SU-DHL-6 (cell line): Measurements from ENCODE around the gene ADAM20.

Experiments used
- H2AFZ ChIP-seq: fragments of 200-600 bp; sonication (generic); 2 replicates; pipeline ENCODE4 v1.6.1; 2014; ENCODE audit warnings: low read depth, mild to moderate bottlenecking, moderate library complexity, mixed read lengths, antibody characterized with exemption, low read length; ENCODE audit not compliant: severe bottlenecking
- H3F3A ChIP-seq: fragments of 200-600 bp; shearing (Covaris generic); 2 replicates; pipeline ENCODE4 v1.6.0; 2016; ENCODE audit warnings: antibody characterized with exemption, mild to moderate bottlenecking; ENCODE audit not compliant: insufficient read depth
- H3K27ac ChIP-seq: fragments of 200-600 bp; sonication (generic); 2 replicates; pipeline ENCODE4 v1.5.1; 2016; ENCODE audit warnings: low read depth, mild to moderate bottlenecking, low read length, moderate library complexity, mixed read lengths
- H3K27me3 ChIP-seq: fragments of 200-600 bp; sonication (generic), shearing (Covaris generic); 2 replicates; pipeline ENCODE4 v1.6.0; 2014; ENCODE audit warnings: mild to moderate bottlenecking, low read length
- H3K36me3 ChIP-seq: fragments of 200-600 bp; sonication (generic); 2 replicates; pipeline ENCODE4 v1.6.1; 2014; ENCODE audit warnings: mild to moderate bottlenecking, low read length, mixed read lengths
- H3K4me2 ChIP-seq: fragments of 300-600, 200-600 bp; shearing (Covaris generic), sonication (generic); 2 replicates; pipeline ENCODE4 v1.6.0; 2014; ENCODE audit warnings: low read length, low read depth, mild to moderate bottlenecking; ENCODE audit not compliant: poor library complexity, severe bottlenecking
- H3K4me3 ChIP-seq: fragments of 200-600 bp; sonication (generic); 2 replicates; pipeline ENCODE4 v1.5.1; 2014; ENCODE audit warnings: antibody characterized with exemption, low read length, mild to moderate bottlenecking, mixed read lengths; ENCODE audit not compliant: insufficient read depth, poor library complexity, severe bottlenecking
- H3K79me2 ChIP-seq: fragments of 200-600 bp; sonication (generic); 2 replicates; pipeline ENCODE4 v1.6.1; 2014; ENCODE audit warnings: mild to moderate bottlenecking, low read length, moderate library complexity; ENCODE audit not compliant: insufficient read depth
- H3K9ac ChIP-seq: fragments of 200-600 bp; sonication (generic); 2 replicates; pipeline ENCODE4 v1.7.0; 2014; ENCODE audit warnings: mild to moderate bottlenecking, low read length
- H3K9me2 ChIP-seq: fragments of 200-600 bp; sonication (generic); replicated peaks from 2 replicates; pipeline ENCODE4 v1.6.1; 2014; ENCODE audit warnings: low read length; ENCODE audit not compliant: insufficient read depth
- H3K9me3 ChIP-seq: fragments of 200-600 bp; sonication (generic); 2 replicates; pipeline ENCODE4 v1.6.1; 2014; ENCODE audit warnings: low read length, mixed read lengths; ENCODE audit not compliant: insufficient read depth
- H4K20me1 ChIP-seq: fragments of 200-600 bp; sonication (generic); 2 replicates; pipeline ENCODE4 v1.6.1; 2014; ENCODE audit warnings: low read depth, mild to moderate bottlenecking, antibody characterized with exemption, low read length, moderate library complexity, mixed read lengths
- CTCF ChIP-seq: fragments of 200-600 bp; sonication (generic); IDR thresholded peaks from one replicate; pipeline ENCODE4 v1.5.1; 2017; ENCODE audit warnings: antibody characterized with exemption, mild to moderate bottlenecking, low read length, moderate library complexity; ENCODE audit not compliant: insufficient read depth, poor library complexity, severe bottlenecking
- EZH2phosphoT487 ChIP-seq: fragments of 200-600 bp; sonication (generic), shearing (Covaris generic); conservative IDR thresholded peaks from 2 replicates; pipeline ENCODE4 v1.6.1; 2018; ENCODE audit warnings: mild to moderate bottlenecking, antibody characterized with exemption, low read length, moderate library complexity, mixed read lengths

Gene ADAM20

GRCh38 chr14:70536830-70537229 lies 2.0 kb upstream of the ADAM20 start:
- Histone ChIP-seq H3K9me2 (no peaks in the 10 kb centered on the region), H3K79me2 (no peaks in the 10 kb centered on the region), H3K4me3 (no peak overlapping the region), H3K27me3 (no peaks in the 10 kb centered on the region), H3K9me3 (no peaks in the 10 kb centered on the region), H3K9ac (no peak overlapping the region), H2AFZ (no peak overlapping the region), H3F3A (no peaks in the 10 kb centered on the region), H3K36me3 (no peaks in the 10 kb centered on the region), H4K20me1 (no peaks in the 10 kb centered on the region), H3K4me2 (no peak overlapping the region), H3K27ac (no peak overlapping the region)
- TF ChIP-seq CTCF (no peak), EZH2phosphoT487 (no peak)

GRCh38 chr14:70530417-70530816 lies 4.4 kb downstream of the ADAM20 start:
- Histone ChIP-seq H2AFZ (no peak overlapping the region), H3K79me2 (no peaks in the 10 kb centered on the region), H3K9ac (no peak overlapping the region), H3K9me3 (no peaks in the 10 kb centered on the region), H3K36me3 (no peaks in the 10 kb centered on the region), H3K4me2 (no peak overlapping the region), H3K27me3 (no peaks in the 10 kb centered on the region), H3K4me3 (no peak overlapping the region), H3F3A (no peaks in the 10 kb centered on the region), H4K20me1 (no peaks in the 10 kb centered on the region), H3K27ac (no peak overlapping the region), H3K9me2 (no peaks in the 10 kb centered on the region)
- no peak for TF ChIP-seq EZH2phosphoT487
- no peak for TF ChIP-seq CTCF

DNA sequence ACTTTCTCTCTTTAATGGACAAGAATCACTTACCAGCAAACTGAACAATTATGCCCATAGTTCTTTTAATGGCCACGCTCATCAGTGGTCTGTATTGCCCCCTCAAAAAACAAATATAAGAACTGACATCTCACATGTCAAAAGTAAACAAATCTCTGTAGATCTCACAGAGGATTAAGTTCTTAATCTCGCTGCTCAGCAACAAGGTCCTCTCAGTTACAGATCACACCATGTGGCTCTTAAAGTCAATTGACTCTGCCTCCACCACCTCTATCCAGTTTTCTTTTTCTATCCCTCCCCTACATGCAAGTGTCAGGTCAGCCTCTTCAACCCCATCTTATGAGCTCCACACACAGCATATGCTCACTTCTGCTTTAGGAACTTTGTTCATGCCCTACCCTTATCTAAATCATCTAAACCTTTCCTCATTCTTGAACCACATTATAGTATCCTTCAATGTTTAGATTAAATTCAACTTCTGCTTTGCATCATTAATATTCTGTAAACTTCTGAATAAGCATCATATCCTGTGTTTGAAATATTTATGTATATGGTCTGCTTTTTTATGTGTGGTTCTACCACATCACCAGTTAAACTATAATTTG lies 7.2 kb downstream of the ADAM20 start:
- Histone ChIP-seq H3F3A (no peaks in the 10 kb centered on the region), H3K9me3 (no peaks in the 10 kb centered on the region), H3K27ac (no peak overlapping the region), H4K20me1 (no peaks in the 10 kb centered on the region), H3K79me2 (no peaks in the 10 kb centered on the region), H3K4me3 (no peak overlapping the region), H2AFZ (no peak overlapping the region), H3K36me3 (no peaks in the 10 kb centered on the region), H3K27me3 (no peaks in the 10 kb centered on the region), H3K9me2 (no peaks in the 10 kb centered on the region), H3K9ac (no peak overlapping the region), H3K4me2 (no peak overlapping the region)
- TF ChIP-seq EZH2phosphoT487 (no peak), CTCF (no peak)
